ENCODE data around the gene DUSP3. TPM values are rescaled to one million over a fixed set of nuclear protein-coding genes. Genes with fewer than 3 reads are reported as not detected.

Gene DUSP3
- total RNA-seq, 4 donors from 2014 or later = 130 to 182 (median 158) TPM

- Histone ChIP-seq H3K36me3 (peaks cover 0 to 86% (median 63%) of the 10 kb centered on the region in 4 donors), H3K27me3 (no peaks in the 10 kb centered on the region), H3K9me3 (no peaks in the 10 kb centered on the region), H3K27ac (replicated peaks in 1 of 4) (no peak overlapping the region), H3K4me1 (peaks cover 0 to 7% (median under 1%) of the 10 kb centered on the region in 4 donors), H3K4me3 (no peak overlapping the region)
- 95% methylated on average over 9 of the region's 9 CpGs for WGBS
- intact Hi-C loops (cut with DNase I) = no loop called here
- DNase-seq (ENCODE audit: extremely low spot score) = no peak
- TF ChIP-seq EP300 (IDR thresholded peaks at IDR 0.05) (no peak), CTCF (IDR thresholded peaks at IDR 0.05) (no peak), POLR2A (IDR thresholded peaks at IDR 0.05; ENCODE audit: low read depth) (no peak), POLR2AphosphoS5 (IDR thresholded peaks at IDR 0.05) (no peak)
Observed at GRCh38 chr17:43817826-43818225, 39.0 kb upstream of the DUSP3 start.

GRCh38 chr17:43816336-43817320 is 37.9 kb upstream of the DUSP3 start:
- H3K4me1 ChIP-seq = peaks cover 0 to 7% (median 0%) of the 10 kb centered on the region in 4 donors
- peaks cover 0 to 93% (median 65%) of the 10 kb centered on the region in 4 donors for H3K36me3 ChIP-seq
- no peaks in the 10 kb centered on the region for H3K9me3 ChIP-seq
- no peak for TF ChIP-seq POLR2AphosphoS5 (IDR thresholded peaks at IDR 0.05)
- no peak for TF ChIP-seq EP300 (IDR thresholded peaks at IDR 0.05)
- TF ChIP-seq POLR2A (IDR thresholded peaks at IDR 0.05; ENCODE audit: low read depth) = no peak
- TF ChIP-seq CTCF (IDR thresholded peaks at IDR 0.05) = no peak
- intact Hi-C loops (cut with DNase I) = no loop called here
- WGBS = 93% methylated on average over 19 of the region's 24 CpGs
- no peak overlapping the region for H3K27ac ChIP-seq (replicated peaks in 1 of 4)
- no peak overlapping the region for H3K4me3 ChIP-seq
- no peak for DNase-seq (ENCODE audit: extremely low spot score)
- H3K27me3 ChIP-seq = no peaks in the 10 kb centered on the region

- H3K27me3 ChIP-seq = no peaks in the 10 kb centered on the region
Observed at GRCh38 chr17:43814714-43815113, 35.9 kb upstream of the DUSP3 start.

GRCh38 chr17:43814026-43814425 is 35.2 kb upstream of the DUSP3 start:
- Histone ChIP-seq H3K4me1 (peaks cover 0 to 7% (median 0%) of the 10 kb centered on the region in 4 donors), H3K27ac (replicated peaks in 1 of 4) (no peak overlapping the region), H3K9me3 (no peaks in the 10 kb centered on the region), H3K4me3 (no peak overlapping the region), H3K36me3 (peaks cover 0 to 95% (median 65%) of the 10 kb centered on the region in 4 donors), H3K27me3 (no peaks in the 10 kb centered on the region)
- 84% methylated on average over 6 of the region's 12 CpGs for WGBS
- no peak for TF ChIP-seq CTCF (IDR thresholded peaks at IDR 0.05)
- no peak for TF ChIP-seq EP300 (IDR thresholded peaks at IDR 0.05)
- TF ChIP-seq POLR2A (IDR thresholded peaks at IDR 0.05; ENCODE audit: low read depth) = no peak
- TF ChIP-seq POLR2AphosphoS5 (IDR thresholded peaks at IDR 0.05) = no peak
- intact Hi-C loops (cut with DNase I) = no loop called here
- DNase-seq (ENCODE audit: extremely low spot score) = no peak

More at GRCh38 chr17:43814714-43815113, 35.9 kb upstream of the DUSP3 start:
- Histone ChIP-seq H3K4me3 (no peak overlapping the region), H3K36me3 (peaks cover 0 to 95% (median 64%) of the 10 kb centered on the region in 4 donors), H3K4me1 (peaks cover 0 to 7% (median 0%) of the 10 kb centered on the region in 4 donors), H3K27ac (replicated peaks in 1 of 4) (no peak overlapping the region), H3K9me3 (no peaks in the 10 kb centered on the region)
- intact Hi-C loops (cut with DNase I) = no loop called here
- TF ChIP-seq POLR2A (IDR thresholded peaks at IDR 0.05; ENCODE audit: low read depth) (no peak), CTCF (IDR thresholded peaks at IDR 0.05) (no peak)
- DNase-seq (ENCODE audit: extremely low spot score) = no peak
- 12% methylated on average over 1 of the region's 1 CpG for WGBS

Data from esophagus muscularis mucosa (tissue), 4 donors.